Measurements from ENCODE around the gene FHOD1. TPM values are rescaled to one million over a fixed set of nuclear protein-coding genes. Genes with fewer than 3 reads are reported as not detected.

Gene FHOD1
- polyA plus RNA-seq, 3 donors = 5.1 to 152 (median 5.5) TPM

GRCh38 chr16:67269766-67270165 lies 22.5 kb upstream of the FHOD1 start:
- Mint-ChIP-seq H3K4me3 (no peak overlapping the region), H3K9me3 (peaks cover 0 to 2% (median 0%) of the 10 kb centered on the region in 7 donors), H3K27ac (no peak overlapping the region), H3K36me3 (peaks cover 3 to 4% of the 10 kb centered on the region in 2 donors), H3K27me3 (ENCODE audit: low read depth in 3 of 3) (peaks cover 2 to 15% (median 10%) of the 10 kb centered on the region in 3 donors), H3K4me1 (peaks cover 3% of the 10 kb centered on the region)
- H3K4me1 ChIP-seq (ENCODE audit: control insufficient read depth in 1 of 2, insufficient read depth in 2 of 2, low read length in 2 of 2) = no peaks in the 10 kb centered on the region
- intact Hi-C loops (cut with micrococcal nuclease) = no loop called here
- no peaks in the 10 kb centered on the region for H3K9me3 ChIP-seq (replicated peaks in 1 of 2; ENCODE audit: control insufficient read depth in 1 of 2, insufficient read depth in 1 of 2, low read length in 2 of 2)
- H3K4me2 ChIP-seq (replicated peaks; ENCODE audit: extremely low read depth, low read length, poor library complexity, severe bottlenecking) = no peak overlapping the region
- H3K36me3 ChIP-seq (replicated peaks in 1 of 2; ENCODE audit: control insufficient read depth in 1 of 2, insufficient read depth in 2 of 2, low read length in 2 of 2) = no peaks in the 10 kb centered on the region
- TF ChIP-seq, protein P1, sequence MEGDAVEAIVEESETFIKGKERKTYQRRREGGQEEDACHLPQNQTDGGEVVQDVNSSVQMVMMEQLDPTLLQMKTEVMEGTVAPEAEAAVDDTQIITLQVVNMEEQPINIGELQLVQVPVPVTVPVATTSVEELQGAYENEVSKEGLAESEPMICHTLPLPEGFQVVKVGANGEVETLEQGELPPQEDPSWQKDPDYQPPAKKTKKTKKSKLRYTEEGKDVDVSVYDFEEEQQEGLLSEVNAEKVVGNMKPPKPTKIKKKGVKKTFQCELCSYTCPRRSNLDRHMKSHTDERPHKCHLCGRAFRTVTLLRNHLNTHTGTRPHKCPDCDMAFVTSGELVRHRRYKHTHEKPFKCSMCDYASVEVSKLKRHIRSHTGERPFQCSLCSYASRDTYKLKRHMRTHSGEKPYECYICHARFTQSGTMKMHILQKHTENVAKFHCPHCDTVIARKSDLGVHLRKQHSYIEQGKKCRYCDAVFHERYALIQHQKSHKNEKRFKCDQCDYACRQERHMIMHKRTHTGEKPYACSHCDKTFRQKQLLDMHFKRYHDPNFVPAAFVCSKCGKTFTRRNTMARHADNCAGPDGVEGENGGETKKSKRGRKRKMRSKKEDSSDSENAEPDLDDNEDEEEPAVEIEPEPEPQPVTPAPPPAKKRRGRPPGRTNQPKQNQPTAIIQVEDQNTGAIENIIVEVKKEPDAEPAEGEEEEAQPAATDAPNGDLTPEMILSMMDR (IDR thresholded peaks at IDR 0.05) = no peak
- H3K4me3 ChIP-seq (replicated peaks in 1 of 3; ENCODE audit: low read depth in 2 of 3, low read length in 3 of 3) = no peak overlapping the region
- H4K20me1 ChIP-seq (ENCODE audit: insufficient read depth, low read length) = no peaks in the 10 kb centered on the region
- 80% methylated on average over 1 of the region's 5 CpGs for WGBS (ENCODE audit: insufficient coverage)
- no peak for DNase-seq
- no peak overlapping the region for H3K9ac ChIP-seq (ENCODE audit: insufficient read depth, low read length, poor library complexity, severe bottlenecking)
- H3K27ac ChIP-seq (ENCODE audit: low read depth in 1 of 2, low read length in 2 of 2) = no peak overlapping the region
- H2AFZ ChIP-seq (ENCODE audit: insufficient read depth, low read depth, low read length, poor library complexity, severe bottlenecking) = no peak overlapping the region
- no peaks in the 10 kb centered on the region for H3K27me3 ChIP-seq (ENCODE audit: control insufficient read depth in 2 of 2, insufficient read depth in 2 of 2, low read length in 2 of 2)
- H3K79me2 ChIP-seq (ENCODE audit: insufficient read depth, low read length) = no peaks in the 10 kb centered on the region

DNA sequence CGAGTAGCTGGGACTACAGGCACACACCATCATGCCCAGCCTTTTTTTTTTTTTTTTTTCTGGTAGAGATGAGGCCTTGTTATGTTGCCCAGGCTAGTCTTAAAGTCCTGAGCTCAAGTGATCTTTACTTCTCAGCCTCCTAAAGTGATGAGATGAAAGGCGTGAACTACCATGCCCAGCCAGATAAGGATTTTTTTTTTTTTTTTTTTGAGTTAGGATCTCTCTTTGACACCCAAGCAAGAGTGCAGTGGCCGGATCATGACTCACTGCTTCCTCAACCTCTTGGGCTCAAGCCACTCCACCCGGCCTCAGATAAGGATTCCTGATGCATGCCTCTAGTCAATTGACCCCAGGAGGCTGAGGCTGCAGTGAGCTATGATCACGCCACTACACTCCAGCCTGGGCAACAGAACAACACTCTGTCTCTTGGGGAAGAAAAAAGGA lies 20.9 kb upstream of the FHOD1 start:
- H3K27me3 ChIP-seq (ENCODE audit: control insufficient read depth in 2 of 2, insufficient read depth in 2 of 2, low read length in 2 of 2) = no peaks in the 10 kb centered on the region
- no peak overlapping the region for H2AFZ ChIP-seq (ENCODE audit: insufficient read depth, low read depth, low read length, poor library complexity, severe bottlenecking)
- Mint-ChIP-seq H3K4me1 (peaks cover 3% of the 10 kb centered on the region), H3K27me3 (ENCODE audit: low read depth in 3 of 3) (peaks cover 2 to 20% (median 10%) of the 10 kb centered on the region in 3 donors), H3K4me3 (no peak overlapping the region), H3K27ac (peak overlapping the region in 1 of 7 donors; percentile 45), H3K36me3 (peaks cover 0 to 4% of the 10 kb centered on the region in 2 donors), H3K9me3 (peaks cover 0 to 2% (median 0%) of the 10 kb centered on the region in 7 donors)
- no peak overlapping the region for H3K4me2 ChIP-seq (replicated peaks; ENCODE audit: extremely low read depth, low read length, poor library complexity, severe bottlenecking)
- no peaks in the 10 kb centered on the region for H3K4me1 ChIP-seq (ENCODE audit: control insufficient read depth in 1 of 2, insufficient read depth in 2 of 2, low read length in 2 of 2)
- intact Hi-C loops (cut with micrococcal nuclease) = no loop called here
- no peak overlapping the region for H3K9ac ChIP-seq (ENCODE audit: insufficient read depth, low read length, poor library complexity, severe bottlenecking)
- H3K27ac ChIP-seq (ENCODE audit: low read depth in 1 of 2, low read length in 2 of 2) = no peak overlapping the region
- WGBS (ENCODE audit: insufficient coverage) = no CpG with 5 or more reads among the region's 5 CpGs
- H3K79me2 ChIP-seq (ENCODE audit: insufficient read depth, low read length) = no peaks in the 10 kb centered on the region
- TF ChIP-seq, protein P1 (IDR thresholded peaks at IDR 0.05) = no peak
- no peaks in the 10 kb centered on the region for H4K20me1 ChIP-seq (ENCODE audit: insufficient read depth, low read length)
- H3K9me3 ChIP-seq (replicated peaks in 1 of 2; ENCODE audit: control insufficient read depth in 1 of 2, insufficient read depth in 1 of 2, low read length in 2 of 2) = no peaks in the 10 kb centered on the region
- no peak for DNase-seq
- H3K4me3 ChIP-seq (replicated peaks in 1 of 3; ENCODE audit: low read depth in 2 of 3, low read length in 3 of 3) = no peak overlapping the region
- no peaks in the 10 kb centered on the region for H3K36me3 ChIP-seq (replicated peaks in 1 of 2; ENCODE audit: control insufficient read depth in 1 of 2, insufficient read depth in 2 of 2, low read length in 2 of 2)

Data from CD14-positive monocyte (primary cell).